Activated T-helper 1 cell treated with anti-CD3 and anti-CD28 coated beads, Interleukin-2, amount 50 U/mL, for 16 hours (primary cell): ENCODE results near the gene ZRANB2.

ENCODE experiments used
- DNase-seq, 2 donors: peaks; one replicate each; pipeline ENCODE4 v3.0.0-alpha.2; 2020; ENCODE audit warnings: low read depth in 1 of 2, low spot score in 1 of 2

Gene ZRANB2

DNA sequence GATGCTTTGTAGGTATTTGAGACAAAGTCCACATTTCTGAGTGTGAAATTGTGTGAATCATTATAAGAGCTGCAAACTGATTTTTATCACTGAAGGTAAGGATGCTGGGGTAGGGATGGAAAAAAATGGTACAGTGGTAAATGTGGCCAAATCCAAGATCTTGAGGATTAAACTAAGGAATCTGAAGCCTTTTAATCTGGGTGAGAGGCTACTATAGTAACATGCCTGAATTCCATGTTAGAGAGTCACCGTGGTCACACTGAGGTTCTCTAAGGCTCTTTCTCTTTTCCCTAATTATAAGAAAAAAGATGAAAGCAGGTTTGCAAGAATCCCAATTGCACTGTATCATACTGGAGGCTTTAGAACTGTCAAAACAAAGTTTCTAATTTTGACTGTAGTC lies 50.8 kb downstream of the ZRANB2 start:
- no peak for DNase-seq

DNA sequence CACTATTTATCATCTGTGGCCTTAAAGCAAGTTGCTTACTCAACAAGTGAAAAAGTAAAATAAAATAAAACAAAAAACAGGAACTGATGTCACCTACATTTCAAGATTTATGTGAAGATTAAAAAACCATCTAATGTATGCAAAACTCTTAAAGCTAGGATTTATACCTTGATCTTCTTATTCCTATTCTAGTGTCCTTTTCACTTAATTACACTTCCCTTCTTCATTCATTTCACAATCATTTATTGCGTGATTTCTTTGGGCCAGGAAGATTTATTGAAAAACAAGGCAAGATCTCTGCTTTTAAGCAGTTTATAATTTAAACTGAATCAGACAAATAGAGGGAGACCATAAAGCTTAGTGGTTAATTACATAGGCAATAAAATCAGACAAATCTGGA lies 51.9 kb downstream of the ZRANB2 start:
- DNase-seq = no peak

DNA sequence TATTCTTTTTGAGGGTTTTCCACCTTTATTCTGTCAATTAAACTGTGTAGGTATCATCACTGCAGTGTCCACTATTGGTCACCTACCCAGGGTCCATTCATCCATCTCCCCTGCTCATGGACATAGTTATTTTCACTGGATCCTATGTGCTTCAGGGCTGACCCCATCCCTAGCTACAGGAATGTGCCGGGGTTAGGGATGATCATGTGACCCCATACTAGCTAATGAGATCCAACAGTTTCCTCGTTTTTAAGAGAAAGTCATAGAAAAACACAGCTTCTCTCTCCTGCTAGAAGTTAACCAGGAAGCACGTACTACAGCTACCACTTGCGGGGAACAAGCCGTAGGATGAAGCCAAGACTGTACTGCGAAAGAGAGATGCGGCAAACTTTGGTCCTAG lies 52.8 kb downstream of the ZRANB2 start:
- DNase-seq = no peak

DNA sequence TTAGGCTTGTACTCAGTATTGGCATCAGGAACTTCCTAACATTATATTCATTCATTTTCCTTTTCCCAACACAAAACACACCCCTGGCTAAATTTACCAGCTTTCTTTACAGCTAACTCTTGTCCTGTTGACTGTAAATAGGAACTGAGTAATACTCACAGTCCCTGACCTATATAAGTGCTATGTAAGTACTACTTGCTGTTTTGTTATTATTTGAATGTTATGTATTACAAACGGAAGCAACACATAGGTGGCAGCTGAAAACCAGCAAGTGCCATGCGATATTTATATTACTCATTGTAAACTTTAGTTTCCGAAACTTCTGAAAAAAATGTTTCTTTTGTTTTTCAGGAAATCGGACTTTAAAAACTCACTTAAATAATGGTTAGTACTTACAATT lies 54.7 kb downstream of the ZRANB2 start:
- DNase-seq = no peak

DNA sequence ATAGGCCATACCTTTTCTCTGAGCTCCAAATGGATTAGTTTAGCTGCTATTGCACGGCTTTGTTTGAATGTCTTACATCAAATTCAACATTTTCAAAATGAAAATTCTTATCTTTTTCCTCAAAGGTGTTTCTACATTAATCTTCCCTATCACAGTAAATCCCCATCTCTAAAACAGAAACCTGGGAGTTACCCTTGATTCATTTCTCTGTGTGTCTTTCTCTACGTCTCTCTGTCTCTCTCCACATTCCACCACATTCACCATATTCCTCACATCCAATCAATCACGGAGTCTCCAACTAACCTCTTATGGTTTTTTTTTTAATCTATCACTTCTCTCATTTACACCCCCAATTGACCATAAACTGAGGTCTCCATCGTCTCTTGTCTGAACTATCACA lies 57.3 kb downstream of the ZRANB2 start:
- DNase-seq = no peak

DNA sequence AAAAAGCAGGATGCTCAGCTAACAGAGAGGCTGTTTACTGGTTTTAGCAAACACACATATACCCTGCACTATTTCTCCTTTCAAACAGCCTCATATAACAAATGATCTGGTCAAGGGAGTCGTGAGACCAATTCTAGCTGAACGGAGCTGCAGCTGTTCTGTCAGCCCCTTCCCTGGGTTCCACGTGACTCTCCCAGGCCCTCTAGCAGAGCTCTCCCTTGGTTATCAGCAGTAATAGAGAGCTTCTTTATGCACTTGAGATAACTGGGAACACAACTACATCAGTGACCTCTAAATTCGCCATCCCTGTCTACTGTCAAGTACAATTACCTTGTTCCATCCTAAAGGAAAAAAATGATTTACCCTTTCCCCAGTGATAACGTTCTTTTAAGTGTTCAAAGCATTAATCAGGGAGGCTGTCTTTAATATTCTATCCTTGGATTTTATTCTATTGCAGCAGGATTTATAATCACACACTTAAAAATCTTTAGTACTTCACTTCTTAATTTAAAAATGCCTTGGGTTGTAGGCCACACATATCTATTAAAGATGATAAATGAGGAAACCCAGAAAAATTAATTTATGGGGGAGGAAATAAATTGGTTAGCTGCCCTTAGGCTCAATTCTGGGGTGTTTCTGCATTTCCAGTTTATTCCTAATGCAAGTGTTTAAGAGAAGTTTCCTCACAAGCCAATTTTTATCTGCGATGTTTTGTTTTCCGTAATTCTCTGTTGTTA lies 61.4 kb downstream of the ZRANB2 start:
- no peak for DNase-seq

DNA sequence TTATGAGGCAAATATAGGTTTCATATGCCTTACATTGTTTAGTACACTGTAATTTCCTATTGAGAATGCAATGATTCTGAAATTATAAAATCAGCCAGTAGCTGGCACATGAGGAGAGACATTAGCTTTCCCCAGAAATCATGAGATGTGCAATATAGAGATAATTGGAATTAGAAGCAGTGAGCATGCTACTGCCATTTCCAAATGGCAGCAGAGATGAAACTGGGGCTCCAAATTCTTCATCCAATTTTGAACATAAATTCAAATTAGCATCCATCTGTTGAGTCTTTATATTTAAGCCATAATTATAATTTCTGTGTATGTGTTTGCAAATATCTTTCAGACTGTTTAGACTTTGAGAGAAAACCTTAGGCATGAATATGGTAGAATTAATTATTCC lies 62.0 kb downstream of the ZRANB2 start:
- no peak for DNase-seq

DNA sequence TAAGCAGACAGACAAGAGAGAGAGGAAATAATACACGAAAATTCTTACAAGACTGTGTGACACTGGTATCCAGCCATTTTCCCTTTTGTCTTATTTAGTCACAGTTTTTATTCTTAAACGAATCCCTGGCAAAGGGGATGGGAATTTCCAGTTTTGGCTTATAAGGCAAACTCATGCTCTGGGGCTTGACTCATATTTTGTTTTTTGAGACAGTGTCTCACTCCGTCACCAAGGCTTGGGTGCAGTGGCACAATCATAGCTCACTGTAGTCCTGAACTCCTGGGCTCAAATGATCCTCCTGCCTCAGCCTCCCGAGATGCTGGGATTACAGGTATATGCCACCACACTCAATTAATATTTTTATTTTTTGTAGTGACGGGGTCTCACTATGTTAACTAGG lies 65.1 kb downstream of the ZRANB2 start:
- DNase-seq = no peak

DNA sequence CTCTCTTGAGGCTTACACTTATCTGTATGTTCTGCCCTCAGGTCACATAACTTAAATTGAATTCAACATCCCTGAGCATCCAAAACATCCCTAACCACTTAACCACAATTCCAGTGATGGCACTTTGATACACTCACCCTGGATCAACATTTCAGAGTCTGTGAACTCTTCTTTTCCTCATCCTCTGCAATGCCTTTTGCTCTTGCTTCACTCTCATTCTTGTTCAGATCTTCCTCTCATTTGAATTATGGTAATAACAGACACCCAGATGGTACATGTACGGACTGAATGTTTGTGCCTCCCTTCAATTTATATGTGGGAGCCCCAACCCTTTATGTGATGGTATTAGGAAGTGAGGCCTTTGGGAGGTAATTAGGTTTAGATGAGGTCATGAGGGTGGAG lies 66.7 kb downstream of the ZRANB2 start:
- no peak for DNase-seq
